OCI-LY1 (cell line): ENCODE results near the gene ATXN7L1.

Experiments used
- H2AFZ ChIP-seq: fragments of 200-600 bp; sonication (generic), shearing (Covaris generic); 2 replicates; pipeline ENCODE4 v1.6.0; 2014; ENCODE audit warnings: antibody characterized with exemption, mild to moderate bottlenecking, low read length
- H3F3A ChIP-seq: fragments of 200-600 bp; sonication (generic), shearing (Covaris generic); 2 replicates; pipeline ENCODE4 v1.6.0; 2014; ENCODE audit warnings: mild to moderate bottlenecking, antibody characterized with exemption, low read length, moderate library complexity; ENCODE audit not compliant: insufficient read depth
- H3K27ac ChIP-seq: fragments of 200-600 bp; sonication (generic); 2 replicates; pipeline ENCODE4 v1.5.1; 2014; ENCODE audit warnings: low read length, mixed run types, mild to moderate bottlenecking, low read depth; ENCODE audit not compliant: poor library complexity, severe bottlenecking
- H3K27me3 ChIP-seq: fragments of 200-600 bp; sonication (generic); 2 replicates; pipeline ENCODE4 v1.6.0; 2014; ENCODE audit warnings: antibody characterized with exemption, mild to moderate bottlenecking, low read length, moderate library complexity; ENCODE audit not compliant: insufficient read depth
- H3K36me3 ChIP-seq: fragments of 200-600 bp; sonication (generic); 2 replicates; pipeline ENCODE4 v1.6.1; 2014; ENCODE audit warnings: mild to moderate bottlenecking, antibody characterized with exemption, low read length, moderate library complexity, mixed read lengths; ENCODE audit not compliant: insufficient read depth
- H3K4me1 ChIP-seq: fragments of 200-600 bp; sonication (generic); 2 replicates; pipeline ENCODE4 v1.5.1; 2014; ENCODE audit warnings: mild to moderate bottlenecking, low read length, moderate library complexity; ENCODE audit not compliant: insufficient read depth, severe bottlenecking
- H3K4me2 ChIP-seq: fragments of 200-600 bp; sonication (generic), shearing (Covaris generic); 2 replicates; pipeline ENCODE4 v1.6.1; 2014; ENCODE audit warnings: low read length
- H3K4me3 ChIP-seq: fragments of 200-600 bp; sonication (generic); 2 replicates; pipeline ENCODE4 v1.5.1; 2014; ENCODE audit warnings: low read length, low read depth, mild to moderate bottlenecking, mixed read lengths; ENCODE audit not compliant: poor library complexity, severe bottlenecking
- H3K79me2 ChIP-seq: fragments of 200-600 bp; shearing (Covaris generic); 2 replicates; pipeline ENCODE4 v1.6.1; 2016; ENCODE audit warnings: mixed run types, low read length, mixed read lengths; ENCODE audit not compliant: insufficient read depth
- H3K9ac ChIP-seq: fragments of 200-600 bp; sonication (generic), shearing (Covaris generic); 2 replicates; pipeline ENCODE4 v1.6.1; 2014; ENCODE audit warnings: mild to moderate bottlenecking, low read length, mixed read lengths
- H3K9me2 ChIP-seq: fragments of 200-600 bp; sonication (generic), shearing (Covaris generic); 2 replicates; pipeline ENCODE4 v1.6.1; 2014; ENCODE audit warnings: low read depth, mild to moderate bottlenecking, low read length, mixed read lengths
- H3K9me3 ChIP-seq: fragments of 200-600 bp; shearing (Covaris generic); 2 replicates; pipeline ENCODE4 v1.6.1; 2014; ENCODE audit warnings: low read length, mixed read lengths
- H4K20me1 ChIP-seq: fragments of 200-600 bp; sonication (generic), shearing (Covaris generic); 2 replicates; pipeline ENCODE4 v1.6.0; 2016; ENCODE audit warnings: mild to moderate bottlenecking, low read length; ENCODE audit not compliant: insufficient read depth
- CTCF ChIP-seq: fragments of 200-600 bp; sonication (generic), shearing (Covaris generic); IDR thresholded peaks from 2 replicates; pipeline ENCODE4 v1.5.1; 2017; ENCODE audit warnings: mild to moderate bottlenecking, antibody characterized with exemption, low read length, moderate library complexity, mixed read lengths
- EZH2 ChIP-seq: fragments of 200-600 bp; sonication (generic), shearing (Covaris generic); IDR thresholded peaks from 2 replicates; pipeline ENCODE4 v1.8.0; 2017; ENCODE audit warnings: borderline replicate concordance, mixed run types, mild to moderate bottlenecking, antibody characterized with exemption, low read length, moderate library complexity, mixed read lengths

Gene ATXN7L1

GRCh38 chr7:105673367-105674084 is 202.9 kb downstream of the ATXN7L1 start:
- TF ChIP-seq EZH2 (no peak), CTCF (no peak)
- no peak overlapping the region for H3K27ac ChIP-seq

GRCh38 chr7:105672801-105673200 is 203.6 kb downstream of the ATXN7L1 start:
- Histone ChIP-seq H3K27ac (no peak overlapping the region), H3F3A (no peaks in the 10 kb centered on the region)

More at GRCh38 chr7:105673367-105674084, 202.9 kb downstream of the ATXN7L1 start:
- H3K79me2 ChIP-seq, result no peaks in the 10 kb centered on the region
- no peaks in the 10 kb centered on the region for H4K20me1 ChIP-seq
- no peaks in the 10 kb centered on the region for H3F3A ChIP-seq
- no peak overlapping the region for H3K9ac ChIP-seq
- peaks cover 11% of the 10 kb centered on the region for H3K4me1 ChIP-seq
- H3K4me3 ChIP-seq, result no peak overlapping the region
- H3K4me2 ChIP-seq, result no peak overlapping the region
- H3K27me3 ChIP-seq, result no peaks in the 10 kb centered on the region
- no peaks in the 10 kb centered on the region for H3K9me3 ChIP-seq
- no peaks in the 10 kb centered on the region for H3K9me2 ChIP-seq
- no peak overlapping the region for H2AFZ ChIP-seq
- no peaks in the 10 kb centered on the region for H3K36me3 ChIP-seq

GRCh38 chr7:105666324-105666723 is 210.1 kb downstream of the ATXN7L1 start:
- H3K9ac ChIP-seq, result no peak overlapping the region
- H2AFZ ChIP-seq, result no peak overlapping the region
- H3K9me3 ChIP-seq, result no peaks in the 10 kb centered on the region
- no peaks in the 10 kb centered on the region for H3K9me2 ChIP-seq
- no peak for TF ChIP-seq CTCF
- no peak for TF ChIP-seq EZH2
- no peaks in the 10 kb centered on the region for H3K36me3 ChIP-seq
- no peak overlapping the region for H3K4me3 ChIP-seq
- H3K4me1 ChIP-seq, result no peaks in the 10 kb centered on the region
- no peaks in the 10 kb centered on the region for H3K79me2 ChIP-seq
- no peaks in the 10 kb centered on the region for H3F3A ChIP-seq
- H3K27me3 ChIP-seq, result no peaks in the 10 kb centered on the region
- H4K20me1 ChIP-seq, result no peaks in the 10 kb centered on the region
- no peak overlapping the region for H3K27ac ChIP-seq
- no peak overlapping the region for H3K4me2 ChIP-seq

More at GRCh38 chr7:105672801-105673200, 203.6 kb downstream of the ATXN7L1 start:
- no peak overlapping the region for H3K4me3 ChIP-seq
- H3K9me3 ChIP-seq, result no peaks in the 10 kb centered on the region
- no peaks in the 10 kb centered on the region for H4K20me1 ChIP-seq
- H3K9ac ChIP-seq, result no peak overlapping the region
- no peaks in the 10 kb centered on the region for H3K9me2 ChIP-seq
- no peaks in the 10 kb centered on the region for H3K79me2 ChIP-seq
- H3K4me1 ChIP-seq, result peaks cover 4% of the 10 kb centered on the region
- TF ChIP-seq CTCF, result no peak
- no peak for TF ChIP-seq EZH2
- no peaks in the 10 kb centered on the region for H3K27me3 ChIP-seq
- no peaks in the 10 kb centered on the region for H3K36me3 ChIP-seq
- no peak overlapping the region for H3K4me2 ChIP-seq
- no peak overlapping the region for H2AFZ ChIP-seq
